Measurements from ENCODE around the gene N4BP2L2. TPM values are rescaled to one million over a fixed set of nuclear protein-coding genes. Genes with fewer than 3 reads are reported as not detected.

Gene N4BP2L2
- total and polyA plus RNA-seq, 2 of the 13 experiments (the other 11 are each of a cell fraction or from before 2014, with no cell fraction given): 58.9 to 81.2 TPM

GRCh38 chr13:32587011-32587810 is 48.6 kb upstream of the N4BP2L2 start (continued):
- TF ChIP-seq GABPA (IDR thresholded peaks at IDR 0.05; ENCODE audit: low read depth, low read length): 0 out of 2 replicates have a peak, but pooled peaks have one; percentile 26
- no peak for TF ChIP-seq GABPA (CRISPR knock-in tag; IDR thresholded peaks at IDR 0.05; ENCODE audit: low read depth)
- no peak for TF ChIP-seq LCORL (IDR thresholded peaks at IDR 0.05)
- TF ChIP-seq LCORL (CRISPR knock-in tag; IDR thresholded peaks at IDR 0.05): 0 out of 2 replicates have a peak, but pooled peaks have one; percentile 8
- no peak for TF ChIP-seq ZNF709 (CRISPR knock-in tag; IDR thresholded peaks at IDR 0.05)
- no peak for TF ChIP-seq DNMT3B (CRISPR knock-in tag; conservative IDR thresholded peaks at IDR 0.05)
- no peak for TF ChIP-seq NFATC3 (CRISPR knock-in tag; IDR thresholded peaks at IDR 0.05)
- no peak for TF ChIP-seq PRMT3 (CRISPR knock-in tag; IDR thresholded peaks at IDR 0.05; ENCODE audit: borderline replicate concordance, low read depth)
- TF ChIP-seq, protein P1, sequence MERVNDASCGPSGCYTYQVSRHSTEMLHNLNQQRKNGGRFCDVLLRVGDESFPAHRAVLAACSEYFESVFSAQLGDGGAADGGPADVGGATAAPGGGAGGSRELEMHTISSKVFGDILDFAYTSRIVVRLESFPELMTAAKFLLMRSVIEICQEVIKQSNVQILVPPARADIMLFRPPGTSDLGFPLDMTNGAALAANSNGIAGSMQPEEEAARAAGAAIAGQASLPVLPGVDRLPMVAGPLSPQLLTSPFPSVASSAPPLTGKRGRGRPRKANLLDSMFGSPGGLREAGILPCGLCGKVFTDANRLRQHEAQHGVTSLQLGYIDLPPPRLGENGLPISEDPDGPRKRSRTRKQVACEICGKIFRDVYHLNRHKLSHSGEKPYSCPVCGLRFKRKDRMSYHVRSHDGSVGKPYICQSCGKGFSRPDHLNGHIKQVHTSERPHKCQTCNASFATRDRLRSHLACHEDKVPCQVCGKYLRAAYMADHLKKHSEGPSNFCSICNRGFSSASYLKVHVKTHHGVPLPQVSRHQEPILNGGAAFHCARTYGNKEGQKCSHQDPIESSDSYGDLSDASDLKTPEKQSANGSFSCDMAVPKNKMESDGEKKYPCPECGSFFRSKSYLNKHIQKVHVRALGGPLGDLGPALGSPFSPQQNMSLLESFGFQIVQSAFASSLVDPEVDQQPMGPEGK (CRISPR knock-in tag; IDR thresholded peaks at IDR 0.05): no peak
- peak; percentile 41 for TF ChIP-seq ZNF687 (CRISPR knock-in tag; IDR thresholded peaks at IDR 0.05)
- TF ChIP-seq GZF1 (CRISPR knock-in tag; IDR thresholded peaks at IDR 0.05): no peak
- 0 out of 2 replicates have a peak, but pooled peaks have one; percentile 43 for TF ChIP-seq ZSCAN29 (CRISPR knock-in tag; conservative IDR thresholded peaks at IDR 0.05)
- no peak for TF ChIP-seq GMEB1 (CRISPR knock-in tag; IDR thresholded peaks at IDR 0.05; ENCODE audit: borderline replicate concordance)
- TF ChIP-seq TGIF2 (CRISPR knock-in tag; IDR thresholded peaks at IDR 0.05): 0 out of 2 replicates have a peak, but pooled peaks have one; percentile 36
- TF ChIP-seq, protein P2, sequence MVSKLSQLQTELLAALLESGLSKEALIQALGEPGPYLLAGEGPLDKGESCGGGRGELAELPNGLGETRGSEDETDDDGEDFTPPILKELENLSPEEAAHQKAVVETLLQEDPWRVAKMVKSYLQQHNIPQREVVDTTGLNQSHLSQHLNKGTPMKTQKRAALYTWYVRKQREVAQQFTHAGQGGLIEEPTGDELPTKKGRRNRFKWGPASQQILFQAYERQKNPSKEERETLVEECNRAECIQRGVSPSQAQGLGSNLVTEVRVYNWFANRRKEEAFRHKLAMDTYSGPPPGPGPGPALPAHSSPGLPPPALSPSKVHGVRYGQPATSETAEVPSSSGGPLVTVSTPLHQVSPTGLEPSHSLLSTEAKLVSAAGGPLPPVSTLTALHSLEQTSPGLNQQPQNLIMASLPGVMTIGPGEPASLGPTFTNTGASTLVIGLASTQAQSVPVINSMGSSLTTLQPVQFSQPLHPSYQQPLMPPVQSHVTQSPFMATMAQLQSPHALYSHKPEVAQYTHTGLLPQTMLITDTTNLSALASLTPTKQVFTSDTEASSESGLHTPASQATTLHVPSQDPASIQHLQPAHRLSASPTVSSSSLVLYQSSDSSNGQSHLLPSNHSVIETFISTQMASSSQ (IDR thresholded peaks at IDR 0.05; ENCODE audit: low read depth): no peak
- TF ChIP-seq, protein P2 (CRISPR knock-in tag; IDR thresholded peaks at IDR 0.05; ENCODE audit: borderline replicate concordance): no peak
- peak; percentile 42; the same call in 1 of the 2 replicates for TF ChIP-seq SMYD3 (CRISPR knock-in tag; IDR thresholded peaks at IDR 0.05)
- TF ChIP-seq GATAD1 (CRISPR knock-in tag; IDR thresholded peaks at IDR 0.05): no peak
